ENCODE data around the gene MXRA7. TPM values are rescaled to one million over a fixed set of nuclear protein-coding genes. Genes with fewer than 3 reads are reported as not detected.

MXRA7 gene
- total and polyA plus RNA-seq, 2 of the 4 experiments (the other 2 are of a cell fraction) = 168 to 231 TPM

DNA sequence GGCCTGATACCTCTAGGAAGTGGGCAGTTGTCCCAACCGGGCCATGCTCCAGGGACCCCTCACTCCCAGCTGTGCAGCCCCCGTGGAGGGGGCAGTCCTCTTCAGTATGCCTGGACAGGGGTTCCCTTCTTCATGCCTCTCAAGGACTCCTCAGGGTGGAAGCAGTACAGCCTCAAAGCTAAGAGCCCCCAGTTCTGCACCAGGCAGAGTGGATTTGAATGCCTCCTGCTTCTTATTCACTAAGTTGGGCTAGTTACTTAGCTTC is 43.3 kb downstream of the MXRA7 start:
- intact Hi-C loops (cut with micrococcal nuclease) = no loop called here
- Histone ChIP-seq H3K27ac (ENCODE audit: insufficient read depth, low read length) (peak overlapping the region; percentile 10; the same call in 1 of the 2 replicates), H2AK9ac (replicated peaks; ENCODE audit: low read depth, low read length, poor library complexity) (no peak overlapping the region), H3K9me1 (ENCODE audit: insufficient read depth, low read length) (peaks cover 12% of the 10 kb centered on the region), H3K4me1 (ENCODE audit: control insufficient read depth, insufficient read depth, low read length) (peaks cover 17% of the 10 kb centered on the region), H3K4me3 (ENCODE audit: insufficient read depth, low read depth, low read length) (no peak overlapping the region), H2BK5ac (ENCODE audit: low read depth, low read length, poor library complexity, severe bottlenecking) (peak overlapping the region; percentile 8), H2AK5ac (ENCODE audit: low read depth, low read length) (peak overlapping the region; percentile 79), H3K79me1 (ENCODE audit: low read depth in 1 of 2, low read length in 2 of 2) (peaks cover 0 to 10% of the 10 kb centered on the region in 2 experiments; a peak in 2 of 4 replicates), H4K5ac (ENCODE audit: low read depth, low read length) (peak overlapping the region; percentile 41), H3K9me3 (ENCODE audit: control insufficient read depth, insufficient read depth, low read length) (no peaks in the 10 kb centered on the region), H3K56ac (ENCODE audit: extremely low read depth, insufficient read depth, low read length) (no peak overlapping the region), H4K8ac (ENCODE audit: low read depth in 2 of 2, low read length in 2 of 2) (peak overlapping the region; percentile 36 to 56; a peak in 2 of 4 replicates), H2BK15ac (ENCODE audit: low read depth, low read length) (peak overlapping the region; percentile 33; the same call in 1 of the 3 replicates), H3K36me3 (ENCODE audit: control insufficient read depth, insufficient read depth, low read length) (no peaks in the 10 kb centered on the region), H3K14ac (replicated peaks; ENCODE audit: low read depth, low read length) (0 out of 2 replicates have a peak overlapping the region, but pooled peaks have one; percentile 1), H4K91ac (ENCODE audit: insufficient read depth, low read depth, low read length) (peak overlapping the region; percentile 84), H4K20me1 (ENCODE audit: insufficient read depth, low read length) (no peaks in the 10 kb centered on the region), H2AFZ (replicated peaks; ENCODE audit: low read length, poor library complexity) (peak overlapping the region; percentile 9), H3K4ac (ENCODE audit: low read depth, low read length) (peak overlapping the region; percentile 36; the same call in 1 of the 2 replicates), H3K4me2 (ENCODE audit: low read depth, low read length) (no peak overlapping the region), H2BK20ac (ENCODE audit: low read depth, low read length) (peak overlapping the region; percentile 44; the same call in 1 of the 2 replicates), H3K23ac (ENCODE audit: low read depth, low read length) (no peak overlapping the region), H2BK120ac (ENCODE audit: low read depth, low read length) (no peak overlapping the region; the same call in 1 of the 2 replicates), H3K18ac (ENCODE audit: low read depth, low read length) (no peak overlapping the region), H3K27me3 (ENCODE audit: control insufficient read depth, insufficient read depth, low read length) (no peaks in the 10 kb centered on the region; the same call in 1 of the 2 replicates), H3K9ac (ENCODE audit: low read depth, low read length) (no peak overlapping the region)
- in situ Hi-C loops (cut with MboI; ENCODE audit: low sequenced_read_pairs) = no loop called here
- dilution Hi-C loops (cut with HindIII; ENCODE audit: low sequenced_read_pairs, unreplicated experiment) = no loop called here
- TF ChIP-seq MAZ (IDR thresholded peaks at IDR 0.05; ENCODE audit: borderline replicate concordance, low read depth, low read length) (no peak), NFE2L2 (IDR thresholded peaks at IDR 0.05; ENCODE audit: low read depth, low read length) (no peak), CEBPB (IDR thresholded peaks at IDR 0.05; ENCODE audit: low read depth, low read length) (no peak), SMC3 (IDR thresholded peaks at IDR 0.05; ENCODE audit: low read depth, low read length) (no peak), BHLHE40 (IDR thresholded peaks at IDR 0.05; ENCODE audit: low read depth, low read length) (no peak)
- TF ChIP-seq, protein P1, sequence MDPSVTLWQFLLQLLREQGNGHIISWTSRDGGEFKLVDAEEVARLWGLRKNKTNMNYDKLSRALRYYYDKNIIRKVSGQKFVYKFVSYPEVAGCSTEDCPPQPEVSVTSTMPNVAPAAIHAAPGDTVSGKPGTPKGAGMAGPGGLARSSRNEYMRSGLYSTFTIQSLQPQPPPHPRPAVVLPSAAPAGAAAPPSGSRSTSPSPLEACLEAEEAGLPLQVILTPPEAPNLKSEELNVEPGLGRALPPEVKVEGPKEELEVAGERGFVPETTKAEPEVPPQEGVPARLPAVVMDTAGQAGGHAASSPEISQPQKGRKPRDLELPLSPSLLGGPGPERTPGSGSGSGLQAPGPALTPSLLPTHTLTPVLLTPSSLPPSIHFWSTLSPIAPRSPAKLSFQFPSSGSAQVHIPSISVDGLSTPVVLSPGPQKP (IDR thresholded peaks at IDR 0.05; ENCODE audit: borderline replicate concordance, low read depth, low read length) = no peak
- no CpG with 5 or more reads among the region's 2 CpGs for WGBS, 2 experiments (ENCODE audit: extremely low coverage in 2 of 2, insufficient read length in 1 of 2)
- ATAC-seq (ENCODE audit: low read depth) (no peak), DNase-seq (no peak)
- ChIA-PET CTCF (interaction anchor here (0.7 kb wide), 1 partner anchor 14 kb away, joined by 4 read pairs; no protein-coding TSS in a partner anchor), POLR2A (ENCODE audit: unreplicated experiment) (interaction anchor here (0.5 kb wide), 1 partner anchor 49 kb away, joined by 3 read pairs; no protein-coding TSS in a partner anchor)
- no TSS peak for BruUV-seq (replicated peaks)

Measured in IMR-90 (cell line).